ENCODE data around the gene KIF26A.

DNA sequence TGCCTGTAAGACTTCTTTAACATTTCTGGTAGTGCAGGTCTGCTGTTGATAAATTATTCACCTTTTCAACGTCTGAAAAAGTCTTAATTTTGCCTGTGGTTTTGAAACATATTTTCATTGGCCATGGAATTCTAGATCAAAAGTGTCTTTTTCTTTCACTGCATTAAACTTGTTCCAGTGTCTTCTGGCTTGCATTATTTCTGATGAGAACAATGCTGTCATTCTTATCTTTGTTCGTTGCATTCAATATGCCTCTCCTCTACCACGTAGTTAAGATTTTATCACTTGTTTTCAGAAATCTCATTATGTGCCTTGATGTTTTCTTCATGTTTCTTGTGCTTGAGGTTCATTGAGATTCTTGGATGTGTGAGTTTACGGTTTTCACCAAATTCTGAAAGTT is 13.4 kb upstream of the KIF26A start:
- TF ChIP-seq, protein P1, sequence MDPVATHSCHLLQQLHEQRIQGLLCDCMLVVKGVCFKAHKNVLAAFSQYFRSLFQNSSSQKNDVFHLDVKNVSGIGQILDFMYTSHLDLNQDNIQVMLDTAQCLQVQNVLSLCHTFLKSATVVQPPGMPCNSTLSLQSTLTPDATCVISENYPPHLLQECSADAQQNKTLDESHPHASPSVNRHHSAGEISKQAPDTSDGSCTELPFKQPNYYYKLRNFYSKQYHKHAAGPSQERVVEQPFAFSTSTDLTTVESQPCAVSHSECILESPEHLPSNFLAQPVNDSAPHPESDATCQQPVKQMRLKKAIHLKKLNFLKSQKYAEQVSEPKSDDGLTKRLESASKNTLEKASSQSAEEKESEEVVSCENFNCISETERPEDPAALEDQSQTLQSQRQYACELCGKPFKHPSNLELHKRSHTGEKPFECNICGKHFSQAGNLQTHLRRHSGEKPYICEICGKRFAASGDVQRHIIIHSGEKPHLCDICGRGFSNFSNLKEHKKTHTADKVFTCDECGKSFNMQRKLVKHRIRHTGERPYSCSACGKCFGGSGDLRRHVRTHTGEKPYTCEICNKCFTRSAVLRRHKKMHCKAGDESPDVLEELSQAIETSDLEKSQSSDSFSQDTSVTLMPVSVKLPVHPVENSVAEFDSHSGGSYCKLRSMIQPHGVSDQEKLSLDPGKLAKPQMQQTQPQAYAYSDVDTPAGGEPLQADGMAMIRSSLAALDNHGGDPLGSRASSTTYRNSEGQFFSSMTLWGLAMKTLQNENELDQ (tag by site-specific recombination; IDR thresholded peaks at IDR 0.05; ENCODE audit: low read depth), result no peak
- TF ChIP-seq ZNF335 (tag by site-specific recombination; conservative IDR thresholded peaks at IDR 0.05), result no peak
- TF ChIP-seq ZBTB17 (tag by site-specific recombination; IDR thresholded peaks at IDR 0.05), result no peak
- TF ChIP-seq, protein P2, sequence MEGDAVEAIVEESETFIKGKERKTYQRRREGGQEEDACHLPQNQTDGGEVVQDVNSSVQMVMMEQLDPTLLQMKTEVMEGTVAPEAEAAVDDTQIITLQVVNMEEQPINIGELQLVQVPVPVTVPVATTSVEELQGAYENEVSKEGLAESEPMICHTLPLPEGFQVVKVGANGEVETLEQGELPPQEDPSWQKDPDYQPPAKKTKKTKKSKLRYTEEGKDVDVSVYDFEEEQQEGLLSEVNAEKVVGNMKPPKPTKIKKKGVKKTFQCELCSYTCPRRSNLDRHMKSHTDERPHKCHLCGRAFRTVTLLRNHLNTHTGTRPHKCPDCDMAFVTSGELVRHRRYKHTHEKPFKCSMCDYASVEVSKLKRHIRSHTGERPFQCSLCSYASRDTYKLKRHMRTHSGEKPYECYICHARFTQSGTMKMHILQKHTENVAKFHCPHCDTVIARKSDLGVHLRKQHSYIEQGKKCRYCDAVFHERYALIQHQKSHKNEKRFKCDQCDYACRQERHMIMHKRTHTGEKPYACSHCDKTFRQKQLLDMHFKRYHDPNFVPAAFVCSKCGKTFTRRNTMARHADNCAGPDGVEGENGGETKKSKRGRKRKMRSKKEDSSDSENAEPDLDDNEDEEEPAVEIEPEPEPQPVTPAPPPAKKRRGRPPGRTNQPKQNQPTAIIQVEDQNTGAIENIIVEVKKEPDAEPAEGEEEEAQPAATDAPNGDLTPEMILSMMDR (tag by site-specific recombination; IDR thresholded peaks at IDR 0.05), result no peak

All from HEK293 (cell line).